ENCODE data around the gene SLC12A4.

Gene SLC12A4

GRCh38 chr16:67964477-67965131 lies 3.8 kb downstream of the SLC12A4 start:
- in situ Hi-C loops (cut with HindIII; ENCODE audit: low sequenced_read_pairs): no loop called here

DNA sequence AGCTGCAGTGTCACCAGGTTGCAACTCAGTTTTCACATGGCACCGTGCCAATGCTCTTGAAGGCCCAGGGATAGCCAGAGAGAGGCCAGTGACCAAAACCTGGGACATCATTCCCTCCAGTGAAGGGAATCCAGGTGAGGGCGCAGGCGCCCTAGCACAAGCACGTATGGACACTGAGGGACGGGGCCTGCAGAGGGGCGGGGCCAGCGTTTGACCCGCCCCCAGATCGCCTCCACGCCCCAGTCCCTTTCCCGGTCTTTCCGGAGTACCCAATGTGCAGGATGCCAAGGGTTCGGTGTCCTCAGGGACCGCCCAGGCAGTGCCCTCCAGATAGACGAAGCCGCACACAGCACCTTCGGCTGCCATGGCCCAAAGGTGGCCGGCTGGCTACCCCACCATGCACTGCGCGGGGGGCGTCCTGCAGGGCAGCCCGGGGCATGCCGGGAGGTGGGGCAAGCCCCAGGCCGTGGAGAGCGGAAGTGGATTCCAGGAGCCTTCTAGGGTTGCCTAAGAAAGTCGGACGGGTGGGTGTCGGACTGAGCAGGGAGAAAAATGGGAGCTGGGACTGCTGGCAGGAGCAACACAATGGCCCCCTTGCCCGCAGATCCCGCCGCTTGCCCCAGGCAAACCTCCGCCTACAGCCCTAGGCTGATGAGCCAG lies 4.6 kb downstream of the SLC12A4 start:
- in situ Hi-C loops (cut with HindIII; ENCODE audit: low sequenced_read_pairs): no loop called here

- in situ Hi-C loops (cut with HindIII; ENCODE audit: low sequenced_read_pairs): no loop called here
These were observed 5.2 kb downstream of the SLC12A4 start for GRCh38 chr16:67963292-67963661.

GRCh38 chr16:67962135-67962534 lies 6.3 kb downstream of the SLC12A4 start:
- in situ Hi-C loops (cut with HindIII; ENCODE audit: low sequenced_read_pairs): no loop called here

GRCh38 chr16:67961551-67961957 lies 6.9 kb downstream of the SLC12A4 start:
- in situ Hi-C loops (cut with HindIII; ENCODE audit: low sequenced_read_pairs): no loop called here

DNA sequence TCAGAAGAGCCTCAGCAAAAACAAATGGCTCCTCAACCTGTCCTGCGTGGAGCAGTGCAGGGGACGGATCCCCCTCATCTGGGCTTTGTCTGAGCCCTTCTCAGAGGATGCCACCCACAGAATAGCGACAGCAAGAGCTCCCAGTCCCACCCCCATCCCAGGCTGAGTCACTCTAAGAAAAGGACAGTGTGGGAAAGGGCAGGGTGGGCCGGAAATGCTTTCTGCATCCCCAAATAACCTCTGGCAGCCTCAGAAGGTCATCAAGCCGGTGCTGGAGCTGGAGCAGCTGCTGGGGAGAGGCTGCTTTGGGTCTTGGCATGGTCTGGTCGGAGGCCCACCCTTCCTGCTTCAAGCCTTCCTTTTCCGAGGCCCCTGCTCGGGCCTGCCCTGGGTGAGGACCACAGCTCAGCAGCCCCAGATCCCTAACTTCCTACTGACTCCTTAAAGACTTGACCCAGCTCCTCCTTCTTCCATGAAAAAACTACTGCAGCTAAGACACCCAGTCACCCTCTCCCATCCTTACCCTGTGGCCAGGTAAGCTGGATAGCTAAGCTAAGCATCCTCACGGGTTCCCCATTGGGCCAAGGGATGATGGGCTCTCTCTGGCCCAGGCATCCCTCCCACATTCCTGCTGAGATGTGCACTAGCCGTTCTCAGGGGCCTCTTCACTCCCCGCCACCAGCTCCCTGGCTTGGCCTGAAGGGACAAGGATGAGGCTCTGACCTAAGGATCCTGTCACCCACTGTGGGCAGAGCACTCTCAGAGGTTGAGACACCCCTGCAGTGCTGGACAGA lies 8.7 kb downstream of the SLC12A4 start:
- in situ Hi-C loops (cut with HindIII; ENCODE audit: low sequenced_read_pairs): no loop called here

- in situ Hi-C loops (cut with HindIII; ENCODE audit: low sequenced_read_pairs): no loop called here
These were observed 10.8 kb downstream of the SLC12A4 start for GRCh38 chr16:67957622-67958021.

GRCh38 chr16:67954421-67955196 lies 13.8 kb downstream of the SLC12A4 start:
- in situ Hi-C loops (cut with HindIII; ENCODE audit: low sequenced_read_pairs): no loop called here

DNA sequence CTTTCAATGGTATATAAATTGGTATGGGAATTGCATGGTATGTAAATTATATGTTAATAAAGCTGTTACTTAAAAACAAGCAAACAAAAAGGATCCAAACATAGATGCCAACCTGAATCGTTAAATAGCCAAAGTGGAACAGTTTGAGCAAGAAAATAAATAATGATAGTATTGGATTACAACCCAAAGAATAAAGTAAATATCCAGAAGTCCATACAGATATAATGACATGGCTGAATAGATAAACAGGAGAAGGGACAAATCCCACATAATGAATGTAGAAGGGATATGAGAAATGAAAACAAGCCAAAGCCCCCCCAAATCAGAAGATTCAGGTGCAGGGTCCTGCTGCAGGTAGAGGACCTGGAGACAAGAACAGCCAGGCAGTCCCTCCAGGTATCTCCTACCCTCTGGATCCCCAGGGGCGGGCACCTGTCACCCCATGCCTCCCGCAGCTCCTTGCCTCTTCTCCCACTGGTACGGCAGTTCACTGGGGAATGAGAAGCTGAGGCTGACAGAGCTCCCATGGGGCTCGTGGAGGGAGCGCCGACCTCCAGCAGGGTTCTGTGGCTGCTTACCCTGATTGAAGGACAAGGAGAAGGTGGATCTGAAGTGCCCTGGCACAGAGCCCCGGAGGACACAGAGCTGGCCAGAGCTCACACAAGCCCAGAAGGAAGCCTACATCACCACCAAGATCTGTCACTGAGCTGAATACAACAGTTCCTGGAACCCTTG lies 14.6 kb downstream of the SLC12A4 start:
- in situ Hi-C loops (cut with HindIII; ENCODE audit: low sequenced_read_pairs): no loop called here

- in situ Hi-C loops (cut with HindIII; ENCODE audit: low sequenced_read_pairs): no loop called here
These were observed 17.0 kb downstream of the SLC12A4 start for GRCh38 chr16:67951485-67951884.

- in situ Hi-C loops (cut with HindIII; ENCODE audit: low sequenced_read_pairs): no loop called here
These were observed 18.0 kb downstream of the SLC12A4 start for GRCh38 chr16:67950335-67950843.

DNA sequence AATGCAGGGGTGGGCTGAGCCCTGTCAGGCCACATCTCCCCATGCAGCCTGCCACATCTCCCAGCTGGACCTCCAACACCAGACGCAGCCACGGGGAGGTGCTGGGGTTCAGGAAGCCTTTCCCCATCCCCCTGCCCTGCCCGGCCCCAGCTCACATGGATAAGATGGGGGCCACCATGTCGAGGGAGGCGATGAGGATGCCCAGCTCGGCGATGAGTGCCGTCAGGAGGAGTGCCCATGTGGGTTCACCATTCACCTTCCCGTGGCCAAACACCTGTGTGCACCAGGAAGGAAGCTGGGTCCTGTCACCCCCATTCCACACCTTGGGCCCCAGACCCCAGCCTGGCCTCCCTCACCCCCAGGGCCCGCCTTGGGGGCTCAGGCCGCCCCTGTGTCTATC lies 18.8 kb downstream of the SLC12A4 start:
- in situ Hi-C loops (cut with HindIII; ENCODE audit: low sequenced_read_pairs): no loop called here

DNA sequence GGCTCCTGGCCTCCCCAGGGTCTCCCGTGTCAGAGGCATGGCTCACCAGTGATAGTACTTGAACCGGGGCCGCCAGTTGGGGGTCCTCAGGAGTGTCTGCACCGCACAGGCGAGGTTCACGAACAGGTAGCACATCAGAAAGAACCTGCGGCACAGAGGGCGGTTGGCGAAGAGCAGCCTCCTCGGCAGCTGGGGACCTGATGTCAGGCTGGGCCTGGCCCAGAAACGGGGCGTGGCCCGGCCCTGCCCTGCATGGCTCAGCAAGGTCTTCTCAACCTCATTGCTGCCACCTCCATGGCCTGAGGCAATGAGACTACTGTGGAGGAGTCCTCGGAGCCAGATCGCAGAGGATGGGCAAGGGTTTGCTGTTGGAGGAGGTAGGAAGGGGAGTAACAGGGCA lies 20.4 kb downstream of the SLC12A4 start:
- in situ Hi-C loops (cut with HindIII; ENCODE audit: low sequenced_read_pairs): no loop called here

DNA sequence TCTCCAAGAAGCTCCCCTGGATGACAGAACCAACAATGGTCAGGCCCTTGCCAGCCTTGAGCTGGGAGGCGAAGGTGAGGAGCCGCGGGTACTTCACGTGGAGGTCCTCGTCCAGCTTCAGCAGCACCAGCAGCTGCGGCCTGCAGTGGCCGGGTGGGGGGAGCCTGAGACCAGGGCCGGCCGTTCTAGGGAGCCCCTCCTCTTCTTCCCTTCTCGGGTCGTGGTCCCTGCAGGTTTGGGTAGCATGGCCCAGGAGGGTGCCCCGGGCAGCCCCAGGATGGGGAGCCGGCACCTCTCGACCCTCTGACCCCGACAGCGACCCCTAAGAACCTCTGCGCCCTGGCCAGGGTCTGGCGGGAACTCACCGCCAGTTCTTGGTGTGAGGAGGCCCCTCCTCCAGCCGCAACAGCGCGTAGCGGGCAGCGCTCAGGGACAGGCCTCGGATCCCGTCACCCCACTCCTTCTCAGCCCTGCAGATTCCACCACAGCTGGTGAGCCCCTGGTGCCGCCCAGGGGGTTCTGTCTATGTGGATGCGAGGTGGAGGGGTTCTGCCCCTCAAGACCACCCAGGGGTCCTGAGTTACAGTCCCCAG lies 21.4 kb downstream of the SLC12A4 start:
- in situ Hi-C loops (cut with HindIII; ENCODE audit: low sequenced_read_pairs): no loop called here

DNA sequence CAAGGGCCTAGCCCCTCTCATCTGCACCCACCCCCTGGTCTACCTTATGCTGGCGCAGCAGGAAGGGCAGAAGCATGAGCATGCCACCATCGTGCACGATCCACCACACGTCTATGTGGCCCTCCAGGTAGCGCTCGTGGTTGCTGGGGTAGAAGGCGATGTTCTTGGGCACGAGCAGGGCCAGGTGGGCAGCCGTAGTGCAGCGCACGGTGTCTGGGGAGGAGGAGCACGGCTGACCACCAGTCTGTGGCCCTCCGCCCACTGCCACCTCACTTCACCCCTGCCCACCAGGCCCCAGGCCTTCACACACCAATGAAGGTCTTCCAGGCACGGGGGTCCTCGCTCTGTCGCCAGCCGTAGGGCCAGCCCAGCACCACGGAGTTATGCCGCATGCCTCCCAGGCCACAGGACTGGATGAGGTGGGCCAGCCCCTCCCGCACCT lies 22.3 kb downstream of the SLC12A4 start:
- in situ Hi-C loops (cut with HindIII; ENCODE audit: low sequenced_read_pairs): no loop called here

- in situ Hi-C loops (cut with HindIII; ENCODE audit: low sequenced_read_pairs): no loop called here
These were observed 23.0 kb downstream of the SLC12A4 start for GRCh38 chr16:67945392-67945933.

DNA sequence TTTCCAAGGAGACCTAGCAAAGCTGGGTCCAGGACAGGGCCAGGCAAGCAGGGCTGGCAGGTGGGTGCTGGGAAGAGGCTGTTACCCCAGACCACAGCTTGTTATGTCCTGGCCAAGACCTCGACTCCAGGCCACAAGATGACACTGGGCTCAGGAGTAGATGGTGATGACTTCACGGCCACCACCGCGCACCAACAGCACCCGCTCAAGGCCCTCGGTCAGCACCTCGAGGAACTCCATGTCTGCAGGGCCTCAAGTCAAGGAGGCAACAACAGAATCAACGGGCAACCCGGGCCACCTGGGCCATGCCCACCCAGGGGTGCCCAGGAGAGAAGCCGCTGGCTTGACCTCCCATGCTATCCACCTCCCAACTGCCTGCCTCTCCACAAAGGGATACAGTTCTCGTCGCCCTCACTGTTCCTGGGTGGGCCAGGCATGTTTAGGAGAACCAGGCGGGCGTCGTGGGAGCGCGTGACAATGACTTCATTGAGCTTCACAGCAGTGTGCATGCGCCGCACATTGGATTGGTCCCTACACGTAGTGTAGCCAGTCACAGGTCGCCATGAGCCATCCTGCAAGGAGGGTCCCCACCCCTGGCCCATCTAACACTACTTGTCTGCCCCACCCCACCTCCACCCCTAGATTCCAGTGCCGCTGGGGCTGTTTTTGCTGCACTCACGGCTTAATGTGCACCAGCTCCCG lies 23.6 kb downstream of the SLC12A4 start:
- in situ Hi-C loops (cut with HindIII; ENCODE audit: low sequenced_read_pairs): no loop called here

DNA sequence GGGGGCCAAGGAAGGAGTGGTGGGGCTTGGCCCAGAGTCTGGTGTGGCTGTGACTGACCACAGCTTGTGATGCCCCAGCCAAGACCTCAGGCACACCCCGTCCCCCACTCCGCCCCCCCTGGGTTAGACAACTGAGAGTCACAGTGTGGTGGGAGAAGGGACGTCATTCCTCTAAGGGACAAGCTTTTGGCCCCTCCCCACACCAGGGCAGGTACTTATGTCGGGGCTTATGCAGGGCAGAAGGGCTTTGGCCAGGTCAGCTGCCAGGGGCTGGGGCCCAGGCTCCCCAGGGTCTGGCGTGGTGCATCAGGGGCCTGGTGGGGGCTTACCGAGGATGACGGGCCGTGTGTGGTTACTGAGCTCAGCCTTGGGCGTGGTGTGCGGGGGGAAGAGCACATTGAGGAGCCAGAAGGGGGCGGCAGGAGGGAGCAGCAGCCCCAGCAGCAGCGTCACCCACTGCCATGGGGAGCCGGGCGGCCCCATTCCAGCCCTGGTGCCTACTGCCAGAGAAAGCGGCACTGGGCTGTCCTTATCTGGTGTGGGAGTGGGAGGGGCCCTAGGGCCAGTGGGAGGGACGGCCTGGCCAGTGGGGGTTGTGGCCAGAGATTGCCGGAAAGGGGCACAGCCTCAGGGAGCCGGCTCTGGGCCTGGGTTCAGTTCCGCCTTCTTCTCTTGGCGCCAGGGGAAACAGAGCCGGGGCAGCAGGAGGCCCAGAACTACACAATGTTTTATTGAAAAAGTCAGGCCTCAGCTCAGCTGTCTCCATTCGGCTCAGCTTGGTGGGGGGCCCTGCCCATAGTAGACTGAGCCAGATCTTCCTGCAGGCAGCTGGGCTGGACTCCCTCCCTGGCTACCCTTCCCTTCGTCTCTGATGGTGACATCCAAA lies 24.6 kb downstream of the SLC12A4 start, which contains the start of gene LCAT:
Gene LCAT, minus strand, starts transcription at position 502 of the 886 bp plus-strand sequence. Its CDS starts 19 bp downstream, at position 483.
- in situ Hi-C loops (cut with HindIII; ENCODE audit: low sequenced_read_pairs): no loop called here

Data from DLD1 (cell line).